Measurements from ENCODE around the gene EOLA2.
"Not testable (repeated sequence)": the region's sequence is repeated elsewhere in the genome, so short reads cannot be mapped to it uniquely, and the experiment has no call there.

Gene EOLA2

DNA sequence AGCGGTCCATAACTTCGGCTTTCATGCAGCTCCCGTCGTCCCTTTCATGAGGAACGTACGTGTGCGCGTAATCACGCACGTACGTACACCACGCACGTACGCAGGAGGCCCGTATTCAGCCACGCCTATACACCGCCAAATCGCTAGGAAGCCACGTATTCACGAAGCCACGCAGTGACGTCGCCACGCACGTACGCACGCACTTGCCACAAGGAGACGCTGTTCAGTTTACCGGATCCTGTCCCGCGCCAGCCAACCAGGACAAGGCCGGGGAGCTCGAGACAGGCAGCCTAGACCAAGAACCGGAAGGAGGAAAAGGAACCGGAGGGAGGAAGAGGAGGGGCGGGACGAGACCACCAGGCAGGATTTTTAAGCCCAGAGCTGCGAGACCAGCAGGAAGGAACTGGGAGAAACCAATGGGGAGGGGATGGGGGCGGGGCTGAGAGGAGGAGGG lies at the start of gene EOLA2:
Gene EOLA2 (minus strand): TSS at position 65 of the 454 bp plus-strand sequence. CDS start 4,617 bp downstream, outside the sequence.
- peak; percentile 80 to 87 for DNase-seq (ENCODE audit: low read depth in 2 of 2)

DNA sequence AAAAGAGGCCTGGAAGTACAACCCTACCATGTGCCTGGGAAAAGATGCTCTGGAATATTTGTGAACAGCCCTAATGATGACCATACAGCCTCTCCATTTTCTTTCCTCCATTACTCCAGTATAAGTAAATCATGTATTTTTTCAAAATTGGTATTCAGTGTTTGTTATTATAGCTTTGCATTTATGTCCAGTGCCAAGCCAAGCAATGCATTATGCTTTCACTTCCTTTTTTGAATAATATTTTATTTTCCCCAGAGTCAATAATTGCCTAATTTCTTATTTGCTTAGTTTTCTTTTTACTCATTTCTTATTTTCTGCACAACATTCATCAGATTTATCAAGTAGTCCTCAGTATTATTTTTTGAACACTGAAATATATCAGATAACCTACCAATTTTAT lies 49.3 kb upstream of the EOLA2 start:
- no peak for DNase-seq (ENCODE audit: low read depth in 2 of 2)

GRCh38 chrX:149984411-149984810 lies 46.1 kb upstream of the EOLA2 start:
- DNase-seq (ENCODE audit: low read depth in 2 of 2), result no peak

GRCh38 chrX:149982310-149982709 lies 44.0 kb upstream of the EOLA2 start:
- DNase-seq (ENCODE audit: low read depth in 2 of 2), result no peak

DNA sequence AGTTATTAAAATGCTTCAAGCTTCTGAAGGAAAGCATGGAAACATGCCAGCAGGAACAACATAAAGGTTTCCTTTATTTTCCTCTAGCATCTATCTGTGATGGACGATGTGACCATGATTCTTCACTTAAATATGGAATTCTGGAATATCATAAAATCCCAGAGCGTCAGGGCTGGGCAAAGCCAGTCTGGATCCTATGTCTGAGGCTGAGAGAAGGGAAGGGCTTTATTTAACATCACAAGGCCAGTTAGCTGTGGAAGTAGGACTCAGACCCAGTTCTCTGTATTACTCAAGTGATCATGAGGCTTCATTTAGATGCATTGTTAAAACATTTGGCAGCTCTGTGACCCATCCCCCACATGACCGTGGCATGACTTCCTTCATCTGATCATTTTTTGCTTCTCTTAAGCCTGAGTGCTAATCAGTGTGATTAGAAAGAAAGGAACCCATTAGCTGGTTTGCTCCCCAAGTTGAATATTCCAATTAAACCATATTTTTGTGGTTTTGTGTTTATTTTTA lies 40.9 kb upstream of the EOLA2 start:
- no peak for DNase-seq (ENCODE audit: low read depth in 2 of 2)

DNA sequence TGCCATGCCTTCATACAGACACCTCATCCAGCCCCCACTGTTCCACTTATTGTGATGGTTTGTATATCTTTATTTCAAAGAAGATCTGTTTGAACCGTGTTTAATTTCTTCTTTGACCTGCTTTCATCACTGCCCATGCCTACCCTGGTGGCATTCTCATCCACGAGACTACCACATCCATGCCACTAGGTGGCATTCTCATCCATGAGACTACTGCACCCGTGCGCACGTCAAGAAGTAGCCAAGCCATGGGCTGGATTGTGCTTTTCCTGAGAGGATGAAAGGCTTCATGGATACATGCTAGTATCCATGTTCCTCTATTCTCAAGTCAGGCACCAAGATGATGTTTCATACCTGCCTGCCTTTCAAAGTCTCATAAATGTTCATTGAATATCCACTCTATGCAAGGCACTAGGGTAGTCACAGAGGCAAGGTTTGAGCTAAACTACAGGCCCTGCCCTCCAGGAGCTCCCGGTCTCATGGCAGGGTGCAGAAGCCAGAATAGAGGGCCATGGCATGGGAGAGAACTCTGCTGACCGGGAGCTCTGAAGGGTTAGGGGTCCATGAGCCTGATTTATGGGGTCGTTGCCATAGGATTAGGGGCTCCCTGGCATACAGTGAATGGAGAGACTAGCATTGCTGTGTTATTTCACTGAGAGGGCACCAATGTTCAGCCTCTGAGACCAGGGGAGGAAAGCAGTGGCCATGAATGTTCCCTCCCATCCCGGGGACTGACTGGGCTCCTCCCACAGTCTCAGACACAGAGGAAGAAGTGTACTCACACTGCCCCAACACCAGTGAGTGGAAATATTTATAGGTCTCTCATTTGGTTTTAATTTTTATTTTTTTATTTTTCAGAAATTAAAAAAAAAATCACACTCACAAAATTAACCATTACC lies 24.8 kb upstream of the EOLA2 start:
- no peak for DNase-seq (ENCODE audit: low read depth in 2 of 2)

DNA sequence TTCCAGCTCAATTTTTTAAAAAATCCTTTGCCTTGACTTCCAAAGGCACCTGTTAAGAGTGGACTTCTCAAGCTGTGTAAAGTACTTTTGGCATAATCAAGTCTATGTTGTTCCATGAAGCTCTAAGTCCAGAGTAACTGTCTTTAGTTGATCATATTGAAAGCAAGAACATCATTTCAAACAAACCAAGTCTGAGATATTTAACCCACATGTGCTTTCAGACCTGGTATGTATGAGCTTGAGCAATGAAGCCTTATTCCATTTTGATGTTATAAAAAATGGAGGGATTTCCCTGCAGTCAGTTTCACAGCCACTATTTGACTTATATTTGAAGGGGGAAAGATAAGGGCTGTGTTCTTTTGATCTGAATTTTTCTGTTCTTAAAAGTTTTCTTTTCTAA lies 23.7 kb upstream of the EOLA2 start:
- no peak for DNase-seq (ENCODE audit: low read depth in 2 of 2)

GRCh38 chrX:149961572-149961971 lies 23.3 kb upstream of the EOLA2 start:
- no peak for DNase-seq (ENCODE audit: low read depth in 2 of 2)

GRCh38 chrX:149950681-149951080 lies 12.4 kb upstream of the EOLA2 start:
- DNase-seq (ENCODE audit: low read depth in 2 of 2), result no peak

GRCh38 chrX:149949743-149950436 lies 11.6 kb upstream of the EOLA2 start:
- DNase-seq (ENCODE audit: low read depth in 2 of 2), result no peak

- no peak for DNase-seq (ENCODE audit: low read depth in 2 of 2)
These were observed 9.7 kb upstream of the EOLA2 start for GRCh38 chrX:149948016-149948415.

DNA sequence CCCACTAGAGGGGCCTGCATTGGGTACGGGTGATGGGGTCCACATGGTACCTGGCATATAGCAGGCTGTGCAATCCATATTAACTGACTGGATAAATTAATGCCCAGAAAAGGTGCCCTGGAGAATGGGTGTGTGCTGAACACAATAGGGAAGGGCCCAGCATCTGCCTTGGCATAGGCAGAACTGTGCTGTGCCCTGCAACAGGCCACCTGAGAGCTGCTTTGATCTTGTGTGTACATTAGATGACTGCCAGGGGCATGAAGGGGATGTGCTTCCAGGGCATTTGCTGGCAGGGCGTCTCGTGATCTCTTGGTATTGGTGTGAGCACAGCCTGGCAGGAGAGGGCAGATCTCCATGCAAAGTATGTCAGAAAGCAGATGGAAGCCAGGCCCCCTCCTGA lies 8.6 kb upstream of the EOLA2 start:
- not testable (repeated sequence) for DNase-seq (ENCODE audit: low read depth in 2 of 2)

DNA sequence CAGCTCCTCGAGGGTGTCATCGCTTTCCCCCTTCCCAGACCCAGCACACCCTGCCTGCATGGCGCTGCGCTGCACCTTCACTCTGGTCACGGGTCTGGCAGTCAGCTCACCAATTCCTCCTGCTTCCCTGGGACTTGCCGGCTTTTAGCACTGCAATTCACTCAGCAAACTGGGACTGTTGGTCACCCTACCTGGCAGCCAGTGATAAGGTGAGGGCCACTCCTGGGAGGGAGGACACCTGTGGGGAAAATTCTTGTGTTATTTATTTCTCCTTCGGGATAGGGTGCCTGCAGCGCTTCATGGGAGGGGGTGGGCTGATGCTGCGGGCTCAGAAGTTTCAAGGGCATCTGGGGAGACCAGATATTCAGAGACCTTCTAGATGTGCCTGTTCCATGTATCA lies 7.5 kb upstream of the EOLA2 start:
- not testable (repeated sequence) for DNase-seq (ENCODE audit: low read depth in 2 of 2)

GRCh38 chrX:149945087-149945670 lies 6.9 kb upstream of the EOLA2 start:
- not testable (repeated sequence) for DNase-seq (ENCODE audit: low read depth in 2 of 2)

DNA sequence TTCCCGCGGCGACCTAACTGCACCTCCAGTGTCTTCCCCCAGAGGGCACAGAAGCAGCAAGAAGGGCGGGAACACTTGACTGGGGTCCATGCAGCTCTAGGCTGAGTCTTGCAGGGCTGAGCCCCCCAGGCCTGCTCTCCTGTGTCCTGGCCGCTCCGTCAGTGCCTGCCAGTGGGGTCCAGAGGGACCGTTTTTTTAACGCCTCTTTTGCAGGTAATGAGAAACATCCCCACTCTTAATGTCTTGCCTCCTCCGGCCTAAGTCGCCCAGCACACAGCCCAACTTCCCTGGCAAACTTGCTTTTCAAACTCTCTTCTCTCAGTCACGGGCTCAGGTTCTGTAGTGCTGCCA lies 2.4 kb upstream of the EOLA2 start:
- not testable (repeated sequence) for DNase-seq (ENCODE audit: low read depth in 2 of 2)

DNA sequence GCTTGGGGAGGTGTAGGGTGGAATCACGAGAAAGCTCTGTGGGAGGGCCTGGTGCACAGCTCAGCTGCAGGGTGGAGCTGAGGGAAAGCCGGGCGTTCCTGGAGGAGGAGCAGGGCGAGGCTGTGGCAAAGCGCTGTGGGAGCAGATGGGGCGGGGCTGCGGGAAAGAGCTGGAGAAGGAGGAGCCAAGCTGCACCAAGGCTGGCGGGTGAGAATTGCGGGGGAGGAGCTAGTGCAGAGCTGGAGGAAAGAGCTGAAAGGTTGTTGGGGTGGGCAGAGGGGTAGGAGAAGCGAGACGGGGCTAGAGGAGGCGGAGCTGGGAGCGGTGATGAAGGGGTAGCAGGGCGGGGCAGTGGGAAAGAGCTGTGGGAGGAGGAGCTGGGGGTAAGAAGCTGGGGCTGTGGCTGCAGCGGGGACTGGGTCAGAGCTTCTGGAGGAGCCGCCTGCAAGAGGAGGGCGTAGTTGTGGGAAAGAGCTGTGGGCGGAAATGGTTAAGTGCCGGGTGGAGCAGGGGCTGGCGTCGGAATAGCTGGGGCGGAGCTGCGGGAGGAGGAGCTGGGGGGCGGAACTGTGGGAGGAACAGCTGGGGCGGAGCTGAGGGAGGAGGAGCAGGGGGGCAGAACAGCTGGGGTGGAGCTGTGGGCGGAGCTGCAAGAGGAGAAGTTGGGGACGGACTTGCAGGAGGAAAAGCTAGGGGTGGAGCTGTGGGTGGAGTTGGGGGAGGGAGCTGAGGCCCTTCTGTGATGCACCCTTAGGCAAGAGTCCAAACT lies 1.8 kb upstream of the EOLA2 start:
- DNase-seq (ENCODE audit: low read depth in 2 of 2), result peak; percentile 76 to 85

DNA sequence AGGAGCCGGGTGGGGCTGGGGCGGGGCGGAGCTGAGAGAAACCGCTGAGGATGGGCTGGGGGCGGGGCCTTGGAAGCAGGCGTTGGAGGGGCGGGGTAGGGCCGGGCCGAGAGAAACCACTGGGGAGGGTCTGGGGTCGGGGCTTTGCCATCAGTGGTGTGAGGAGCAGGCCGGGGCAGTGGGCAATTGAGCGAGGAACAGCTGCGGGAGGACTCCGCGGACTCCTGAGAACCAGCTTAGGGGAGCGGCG lies 1.3 kb upstream of the EOLA2 start:
- no peak for DNase-seq (ENCODE audit: low read depth in 2 of 2)

DNA sequence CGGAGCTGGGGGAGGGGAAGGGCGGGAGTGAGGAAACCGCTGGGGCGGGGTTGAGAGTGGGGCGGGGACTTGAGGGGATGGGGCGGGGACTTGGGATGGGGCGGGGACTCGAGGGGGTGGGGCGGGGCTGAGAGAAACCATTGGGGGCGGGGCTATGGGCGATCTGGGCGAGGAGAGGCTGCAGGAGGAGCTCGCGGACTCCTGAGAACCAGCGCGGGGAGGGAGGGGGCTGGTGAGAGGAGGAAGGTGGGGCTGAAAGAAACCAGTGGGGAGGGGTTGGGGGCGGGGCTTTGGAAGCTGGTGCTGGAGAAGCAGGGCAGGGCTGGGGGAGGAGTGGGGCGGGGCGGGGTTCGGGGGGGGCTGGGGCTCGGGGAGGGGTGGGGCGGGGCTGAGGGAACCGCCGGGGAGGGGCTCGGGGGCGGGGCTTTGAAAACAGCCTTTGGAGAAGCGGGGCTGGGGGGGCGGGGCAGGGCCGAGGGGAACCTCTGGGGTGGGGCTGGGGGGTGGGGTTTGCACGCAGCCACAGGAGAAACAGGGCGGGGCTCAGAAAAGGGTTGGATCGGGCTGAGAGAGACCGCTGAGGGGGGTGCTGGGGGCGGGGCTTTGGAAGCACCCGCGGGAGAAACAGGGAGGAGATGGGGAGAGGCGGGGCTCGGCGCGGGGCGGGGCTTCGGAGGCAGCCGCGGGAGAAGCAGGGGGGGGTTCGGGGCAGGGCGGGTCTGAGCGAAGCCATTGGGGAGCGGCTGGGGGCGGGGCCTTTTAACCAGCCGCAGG lies 777 bp upstream of the EOLA2 start:
- DNase-seq (ENCODE audit: low read depth in 2 of 2), result peak; percentile 70 to 78

DNA sequence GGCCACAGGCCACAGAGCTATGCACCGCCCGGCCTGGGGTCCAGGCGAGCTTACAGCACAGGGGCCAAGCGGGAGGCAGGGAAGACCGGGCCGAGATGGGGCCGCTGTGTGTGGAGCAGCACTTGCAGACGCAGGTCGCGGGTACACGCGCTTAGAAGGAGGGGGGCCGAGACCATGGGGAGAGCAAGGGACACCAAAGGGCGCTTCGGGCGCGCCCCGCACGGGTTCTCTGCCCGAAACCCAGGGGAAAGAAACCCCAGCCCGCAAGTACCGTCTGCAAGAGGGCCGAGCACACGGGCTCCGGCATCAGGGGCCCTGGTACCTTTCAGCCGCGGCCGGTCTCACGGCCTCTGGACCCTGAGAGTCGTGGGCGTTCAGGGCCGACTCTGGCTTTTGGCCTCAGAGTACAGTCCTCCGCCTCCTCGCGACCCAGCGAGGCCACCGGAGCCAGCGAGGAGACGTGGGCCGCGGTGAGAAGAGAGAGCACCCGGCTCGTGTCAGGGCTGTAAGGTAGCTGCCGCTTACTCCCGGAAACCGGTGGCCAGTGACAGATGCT lies 342 bp downstream of the EOLA2 start:
- no peak for DNase-seq (ENCODE audit: low read depth in 2 of 2)

DNA sequence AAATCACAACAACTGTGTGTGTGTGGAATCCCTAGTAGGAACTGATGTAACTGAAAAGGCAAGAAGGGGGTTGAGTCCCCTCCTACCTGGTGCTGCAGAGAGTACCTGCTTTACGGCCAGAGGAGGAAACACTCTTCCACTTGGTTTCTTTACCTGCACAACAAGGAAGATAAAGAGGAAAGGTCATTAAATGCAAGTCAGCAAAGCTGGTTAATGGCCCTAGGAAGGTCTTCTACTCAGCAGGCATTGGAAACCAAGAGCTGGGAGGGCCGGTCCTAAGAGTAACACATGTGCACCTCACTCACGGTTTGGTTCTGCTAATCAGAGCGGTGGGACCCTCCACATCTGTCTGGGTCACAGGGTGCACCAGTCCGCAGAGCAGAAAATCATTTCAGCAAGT lies 963 bp downstream of the EOLA2 start:
- DNase-seq (ENCODE audit: low read depth in 2 of 2), result not testable (repeated sequence)

- DNase-seq (ENCODE audit: low read depth in 2 of 2), result not testable (repeated sequence)
These were observed 4.7 kb downstream of the EOLA2 start for GRCh38 chrX:149933547-149933946.

Data from stimulated activated CD8-positive, alpha-beta memory T cell treated with anti-CD3 and anti-CD28 coated beads, Interleukin-15, amount 100 ng/mL, for 4 hours (primary cell).